HG02981 (cell line): ENCODE measurements around the gene CTRL.

Experiments
- ATAC-seq: cut with Tn5 transposase; IDR thresholded peaks from one replicate; pipeline ENCODE4 v1.9.1; 2021; ENCODE audit warnings: mild to moderate bottlenecking, moderate library complexity; ENCODE audit not compliant: unreplicated experiment

The CTRL gene

GRCh38 chr16:67963662-67964321 lies 32.1 kb upstream of the CTRL start:
- no peak for ATAC-seq

GRCh38 chr16:67963292-67963661 lies 31.6 kb upstream of the CTRL start:
- ATAC-seq: no peak

DNA sequence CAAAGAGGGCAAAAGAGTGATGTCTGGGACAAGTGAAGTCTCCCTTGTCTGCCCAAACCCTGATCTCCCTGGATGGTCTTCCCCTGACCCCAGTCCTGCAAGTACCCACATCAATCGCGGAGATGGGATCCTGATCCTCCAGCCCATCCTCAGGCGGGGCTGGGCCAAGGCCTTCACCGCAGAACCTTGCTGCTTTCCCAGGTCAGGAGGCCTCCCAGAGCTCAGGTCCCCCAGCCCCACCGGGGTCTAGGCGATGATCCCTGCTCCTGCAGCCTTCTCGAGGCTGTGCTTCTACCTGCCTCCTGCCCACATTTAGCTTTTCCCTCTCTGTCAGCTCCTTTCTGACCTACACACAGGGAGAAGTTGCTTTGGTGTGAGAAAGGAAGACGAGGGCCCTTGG lies 30.5 kb upstream of the CTRL start:
- ATAC-seq: no peak

GRCh38 chr16:67961551-67961957 lies 29.9 kb upstream of the CTRL start:
- ATAC-seq: no peak

- ATAC-seq: no peak
Measured at GRCh38 chr16:67959536-67960329, 28.1 kb upstream of the CTRL start.

DNA sequence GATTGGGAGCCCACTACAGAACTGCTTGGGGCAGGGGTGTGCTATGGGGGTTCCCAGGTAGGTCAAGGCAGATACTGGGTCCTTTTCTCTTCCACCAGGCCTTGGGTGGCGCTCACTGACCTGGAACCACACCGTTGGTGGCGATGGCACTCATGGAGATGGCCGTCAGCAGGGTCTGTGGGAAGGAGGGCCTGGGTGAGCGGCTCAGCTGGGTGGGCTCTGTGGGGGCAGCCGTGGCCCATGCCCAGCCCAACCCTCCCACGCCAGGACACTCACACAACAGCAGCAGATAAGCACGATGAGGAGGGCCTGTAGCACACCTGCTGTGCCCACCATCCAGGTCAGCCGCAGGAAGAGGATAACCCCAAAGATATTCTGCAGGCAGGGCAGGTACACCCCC lies 26.0 kb upstream of the CTRL start:
- no peak for ATAC-seq

- no peak for ATAC-seq
Measured at GRCh38 chr16:67954421-67955196, 22.9 kb upstream of the CTRL start.

DNA sequence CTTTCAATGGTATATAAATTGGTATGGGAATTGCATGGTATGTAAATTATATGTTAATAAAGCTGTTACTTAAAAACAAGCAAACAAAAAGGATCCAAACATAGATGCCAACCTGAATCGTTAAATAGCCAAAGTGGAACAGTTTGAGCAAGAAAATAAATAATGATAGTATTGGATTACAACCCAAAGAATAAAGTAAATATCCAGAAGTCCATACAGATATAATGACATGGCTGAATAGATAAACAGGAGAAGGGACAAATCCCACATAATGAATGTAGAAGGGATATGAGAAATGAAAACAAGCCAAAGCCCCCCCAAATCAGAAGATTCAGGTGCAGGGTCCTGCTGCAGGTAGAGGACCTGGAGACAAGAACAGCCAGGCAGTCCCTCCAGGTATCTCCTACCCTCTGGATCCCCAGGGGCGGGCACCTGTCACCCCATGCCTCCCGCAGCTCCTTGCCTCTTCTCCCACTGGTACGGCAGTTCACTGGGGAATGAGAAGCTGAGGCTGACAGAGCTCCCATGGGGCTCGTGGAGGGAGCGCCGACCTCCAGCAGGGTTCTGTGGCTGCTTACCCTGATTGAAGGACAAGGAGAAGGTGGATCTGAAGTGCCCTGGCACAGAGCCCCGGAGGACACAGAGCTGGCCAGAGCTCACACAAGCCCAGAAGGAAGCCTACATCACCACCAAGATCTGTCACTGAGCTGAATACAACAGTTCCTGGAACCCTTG lies 22.1 kb upstream of the CTRL start:
- no peak for ATAC-seq

GRCh38 chr16:67951485-67951884 lies 19.8 kb upstream of the CTRL start:
- no peak for ATAC-seq

DNA sequence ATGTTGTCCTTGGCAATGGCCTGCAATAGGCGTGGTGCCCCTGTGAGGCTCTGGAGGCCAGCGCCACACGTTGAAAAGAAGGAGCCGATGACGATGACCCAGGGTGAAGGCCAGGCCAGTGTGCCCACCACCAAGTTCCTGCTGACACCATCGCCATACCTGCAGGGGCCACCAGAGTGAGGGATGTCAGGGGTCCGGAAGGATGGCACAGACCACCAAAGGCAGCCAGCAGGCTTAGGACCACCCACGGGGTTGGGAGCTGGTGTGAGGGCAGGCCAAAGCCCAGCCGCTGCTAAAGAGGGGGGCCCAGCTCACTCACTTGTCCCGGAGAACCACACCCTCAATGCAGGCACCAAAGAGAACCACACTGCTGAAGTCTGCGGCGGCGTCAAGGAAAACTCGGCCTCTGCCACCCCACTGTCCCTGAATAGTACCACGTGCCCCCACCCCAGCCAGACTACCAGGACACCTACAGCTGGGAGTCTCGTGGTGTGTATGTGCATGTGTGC lies 18.7 kb upstream of the CTRL start:
- ATAC-seq: no peak

DNA sequence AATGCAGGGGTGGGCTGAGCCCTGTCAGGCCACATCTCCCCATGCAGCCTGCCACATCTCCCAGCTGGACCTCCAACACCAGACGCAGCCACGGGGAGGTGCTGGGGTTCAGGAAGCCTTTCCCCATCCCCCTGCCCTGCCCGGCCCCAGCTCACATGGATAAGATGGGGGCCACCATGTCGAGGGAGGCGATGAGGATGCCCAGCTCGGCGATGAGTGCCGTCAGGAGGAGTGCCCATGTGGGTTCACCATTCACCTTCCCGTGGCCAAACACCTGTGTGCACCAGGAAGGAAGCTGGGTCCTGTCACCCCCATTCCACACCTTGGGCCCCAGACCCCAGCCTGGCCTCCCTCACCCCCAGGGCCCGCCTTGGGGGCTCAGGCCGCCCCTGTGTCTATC lies 18.0 kb upstream of the CTRL start:
- ATAC-seq: no peak

DNA sequence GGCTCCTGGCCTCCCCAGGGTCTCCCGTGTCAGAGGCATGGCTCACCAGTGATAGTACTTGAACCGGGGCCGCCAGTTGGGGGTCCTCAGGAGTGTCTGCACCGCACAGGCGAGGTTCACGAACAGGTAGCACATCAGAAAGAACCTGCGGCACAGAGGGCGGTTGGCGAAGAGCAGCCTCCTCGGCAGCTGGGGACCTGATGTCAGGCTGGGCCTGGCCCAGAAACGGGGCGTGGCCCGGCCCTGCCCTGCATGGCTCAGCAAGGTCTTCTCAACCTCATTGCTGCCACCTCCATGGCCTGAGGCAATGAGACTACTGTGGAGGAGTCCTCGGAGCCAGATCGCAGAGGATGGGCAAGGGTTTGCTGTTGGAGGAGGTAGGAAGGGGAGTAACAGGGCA lies 16.4 kb upstream of the CTRL start:
- no peak for ATAC-seq

DNA sequence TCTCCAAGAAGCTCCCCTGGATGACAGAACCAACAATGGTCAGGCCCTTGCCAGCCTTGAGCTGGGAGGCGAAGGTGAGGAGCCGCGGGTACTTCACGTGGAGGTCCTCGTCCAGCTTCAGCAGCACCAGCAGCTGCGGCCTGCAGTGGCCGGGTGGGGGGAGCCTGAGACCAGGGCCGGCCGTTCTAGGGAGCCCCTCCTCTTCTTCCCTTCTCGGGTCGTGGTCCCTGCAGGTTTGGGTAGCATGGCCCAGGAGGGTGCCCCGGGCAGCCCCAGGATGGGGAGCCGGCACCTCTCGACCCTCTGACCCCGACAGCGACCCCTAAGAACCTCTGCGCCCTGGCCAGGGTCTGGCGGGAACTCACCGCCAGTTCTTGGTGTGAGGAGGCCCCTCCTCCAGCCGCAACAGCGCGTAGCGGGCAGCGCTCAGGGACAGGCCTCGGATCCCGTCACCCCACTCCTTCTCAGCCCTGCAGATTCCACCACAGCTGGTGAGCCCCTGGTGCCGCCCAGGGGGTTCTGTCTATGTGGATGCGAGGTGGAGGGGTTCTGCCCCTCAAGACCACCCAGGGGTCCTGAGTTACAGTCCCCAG lies 15.4 kb upstream of the CTRL start:
- ATAC-seq: no peak

- no peak for ATAC-seq
Measured at GRCh38 chr16:67946128-67946569, 14.5 kb upstream of the CTRL start.

- no peak for ATAC-seq
Measured at GRCh38 chr16:67945392-67945933, 13.8 kb upstream of the CTRL start.

GRCh38 chr16:67944690-67945391 lies 13.2 kb upstream of the CTRL start:
- no peak for ATAC-seq

DNA sequence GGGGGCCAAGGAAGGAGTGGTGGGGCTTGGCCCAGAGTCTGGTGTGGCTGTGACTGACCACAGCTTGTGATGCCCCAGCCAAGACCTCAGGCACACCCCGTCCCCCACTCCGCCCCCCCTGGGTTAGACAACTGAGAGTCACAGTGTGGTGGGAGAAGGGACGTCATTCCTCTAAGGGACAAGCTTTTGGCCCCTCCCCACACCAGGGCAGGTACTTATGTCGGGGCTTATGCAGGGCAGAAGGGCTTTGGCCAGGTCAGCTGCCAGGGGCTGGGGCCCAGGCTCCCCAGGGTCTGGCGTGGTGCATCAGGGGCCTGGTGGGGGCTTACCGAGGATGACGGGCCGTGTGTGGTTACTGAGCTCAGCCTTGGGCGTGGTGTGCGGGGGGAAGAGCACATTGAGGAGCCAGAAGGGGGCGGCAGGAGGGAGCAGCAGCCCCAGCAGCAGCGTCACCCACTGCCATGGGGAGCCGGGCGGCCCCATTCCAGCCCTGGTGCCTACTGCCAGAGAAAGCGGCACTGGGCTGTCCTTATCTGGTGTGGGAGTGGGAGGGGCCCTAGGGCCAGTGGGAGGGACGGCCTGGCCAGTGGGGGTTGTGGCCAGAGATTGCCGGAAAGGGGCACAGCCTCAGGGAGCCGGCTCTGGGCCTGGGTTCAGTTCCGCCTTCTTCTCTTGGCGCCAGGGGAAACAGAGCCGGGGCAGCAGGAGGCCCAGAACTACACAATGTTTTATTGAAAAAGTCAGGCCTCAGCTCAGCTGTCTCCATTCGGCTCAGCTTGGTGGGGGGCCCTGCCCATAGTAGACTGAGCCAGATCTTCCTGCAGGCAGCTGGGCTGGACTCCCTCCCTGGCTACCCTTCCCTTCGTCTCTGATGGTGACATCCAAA lies 12.2 kb upstream of the CTRL start, which contains the start of gene LCAT:
LCAT (minus strand) TSS at position 502 of the 886 bp plus-strand sequence; CDS start at position 483, 19 bp downstream.
- no peak for ATAC-seq

GRCh38 chr16:67943256-67943618 lies 11.6 kb upstream of the CTRL start:
- ATAC-seq: no peak
